OCI-LY1 (cell line): ENCODE measurements around the gene CTSE.

Experiments
- H2AFZ ChIP-seq: fragments of 200-600 bp; sonication (generic), shearing (Covaris generic); 2 replicates; pipeline ENCODE4 v1.6.0; 2014; ENCODE audit warnings: antibody characterized with exemption, mild to moderate bottlenecking, low read length
- H3F3A ChIP-seq: fragments of 200-600 bp; sonication (generic), shearing (Covaris generic); 2 replicates; pipeline ENCODE4 v1.6.0; 2014; ENCODE audit warnings: mild to moderate bottlenecking, antibody characterized with exemption, low read length, moderate library complexity; ENCODE audit not compliant: insufficient read depth
- H3K27ac ChIP-seq: fragments of 200-600 bp; sonication (generic); 2 replicates; pipeline ENCODE4 v1.5.1; 2014; ENCODE audit warnings: low read length, mixed run types, mild to moderate bottlenecking, low read depth; ENCODE audit not compliant: poor library complexity, severe bottlenecking
- H3K27me3 ChIP-seq: fragments of 200-600 bp; sonication (generic); 2 replicates; pipeline ENCODE4 v1.6.0; 2014; ENCODE audit warnings: antibody characterized with exemption, mild to moderate bottlenecking, low read length, moderate library complexity; ENCODE audit not compliant: insufficient read depth
- H3K36me3 ChIP-seq: fragments of 200-600 bp; sonication (generic); 2 replicates; pipeline ENCODE4 v1.6.1; 2014; ENCODE audit warnings: mild to moderate bottlenecking, antibody characterized with exemption, low read length, moderate library complexity, mixed read lengths; ENCODE audit not compliant: insufficient read depth
- H3K4me1 ChIP-seq: fragments of 200-600 bp; sonication (generic); 2 replicates; pipeline ENCODE4 v1.5.1; 2014; ENCODE audit warnings: mild to moderate bottlenecking, low read length, moderate library complexity; ENCODE audit not compliant: insufficient read depth, severe bottlenecking
- H3K4me2 ChIP-seq: fragments of 200-600 bp; sonication (generic), shearing (Covaris generic); 2 replicates; pipeline ENCODE4 v1.6.1; 2014; ENCODE audit warnings: low read length
- H3K4me3 ChIP-seq: fragments of 200-600 bp; sonication (generic); 2 replicates; pipeline ENCODE4 v1.5.1; 2014; ENCODE audit warnings: low read length, low read depth, mild to moderate bottlenecking, mixed read lengths; ENCODE audit not compliant: poor library complexity, severe bottlenecking
- H3K79me2 ChIP-seq: fragments of 200-600 bp; shearing (Covaris generic); 2 replicates; pipeline ENCODE4 v1.6.1; 2016; ENCODE audit warnings: mixed run types, low read length, mixed read lengths; ENCODE audit not compliant: insufficient read depth
- H3K9ac ChIP-seq: fragments of 200-600 bp; sonication (generic), shearing (Covaris generic); 2 replicates; pipeline ENCODE4 v1.6.1; 2014; ENCODE audit warnings: mild to moderate bottlenecking, low read length, mixed read lengths
- H3K9me2 ChIP-seq: fragments of 200-600 bp; sonication (generic), shearing (Covaris generic); 2 replicates; pipeline ENCODE4 v1.6.1; 2014; ENCODE audit warnings: low read depth, mild to moderate bottlenecking, low read length, mixed read lengths
- H3K9me3 ChIP-seq: fragments of 200-600 bp; shearing (Covaris generic); 2 replicates; pipeline ENCODE4 v1.6.1; 2014; ENCODE audit warnings: low read length, mixed read lengths
- H4K20me1 ChIP-seq: fragments of 200-600 bp; sonication (generic), shearing (Covaris generic); 2 replicates; pipeline ENCODE4 v1.6.0; 2016; ENCODE audit warnings: mild to moderate bottlenecking, low read length; ENCODE audit not compliant: insufficient read depth
- EZH2 ChIP-seq: fragments of 200-600 bp; sonication (generic), shearing (Covaris generic); IDR thresholded peaks from 2 replicates; pipeline ENCODE4 v1.8.0; 2017; ENCODE audit warnings: borderline replicate concordance, mixed run types, mild to moderate bottlenecking, antibody characterized with exemption, low read length, moderate library complexity, mixed read lengths
- TF ChIP-seq, protein P1 (sequence below): fragments of 200-600 bp; sonication (generic), shearing (Covaris generic); IDR thresholded peaks from 2 replicates; pipeline ENCODE4 v1.5.1; 2017; ENCODE audit warnings: mild to moderate bottlenecking, antibody characterized with exemption, low read length, moderate library complexity, mixed read lengths

The CTSE gene

DNA sequence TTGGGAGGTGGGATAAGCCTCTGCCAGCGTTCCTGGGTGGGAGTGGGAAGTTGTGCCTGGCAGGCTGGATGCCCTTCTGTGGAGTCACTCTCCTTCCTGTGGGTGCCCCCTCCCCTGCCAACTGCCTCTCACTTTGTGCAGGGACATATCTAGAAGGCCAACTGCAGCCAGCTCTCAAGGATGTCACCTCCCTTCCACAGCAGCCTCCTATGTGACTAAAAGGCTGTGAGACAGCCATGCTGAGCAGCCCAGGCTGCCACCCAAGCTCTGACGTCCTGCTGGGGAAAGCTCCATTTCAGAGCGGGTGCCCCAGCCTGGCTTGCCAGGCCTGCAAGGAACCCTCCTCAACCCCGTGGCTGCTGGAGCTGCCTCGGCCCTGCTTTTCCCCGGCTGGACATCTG lies 60.9 kb downstream of the CTSE start:
- Histone ChIP-seq H4K20me1 (no peaks in the 10 kb centered on the region), H3K4me2 (no peak overlapping the region), H3K79me2 (no peaks in the 10 kb centered on the region), H3K9me3 (no peaks in the 10 kb centered on the region), H3K4me3 (no peak overlapping the region), H2AFZ (no peak overlapping the region), H3F3A (no peaks in the 10 kb centered on the region), H3K9ac (no peak overlapping the region), H3K9me2 (no peaks in the 10 kb centered on the region), H3K27me3 (peaks cover 3% of the 10 kb centered on the region; the same call in 1 of the 2 replicates), H3K4me1 (no peaks in the 10 kb centered on the region), H3K36me3 (no peaks in the 10 kb centered on the region), H3K27ac (no peak overlapping the region)
- TF ChIP-seq EZH2 = no peak
- TF ChIP-seq, protein P1, sequence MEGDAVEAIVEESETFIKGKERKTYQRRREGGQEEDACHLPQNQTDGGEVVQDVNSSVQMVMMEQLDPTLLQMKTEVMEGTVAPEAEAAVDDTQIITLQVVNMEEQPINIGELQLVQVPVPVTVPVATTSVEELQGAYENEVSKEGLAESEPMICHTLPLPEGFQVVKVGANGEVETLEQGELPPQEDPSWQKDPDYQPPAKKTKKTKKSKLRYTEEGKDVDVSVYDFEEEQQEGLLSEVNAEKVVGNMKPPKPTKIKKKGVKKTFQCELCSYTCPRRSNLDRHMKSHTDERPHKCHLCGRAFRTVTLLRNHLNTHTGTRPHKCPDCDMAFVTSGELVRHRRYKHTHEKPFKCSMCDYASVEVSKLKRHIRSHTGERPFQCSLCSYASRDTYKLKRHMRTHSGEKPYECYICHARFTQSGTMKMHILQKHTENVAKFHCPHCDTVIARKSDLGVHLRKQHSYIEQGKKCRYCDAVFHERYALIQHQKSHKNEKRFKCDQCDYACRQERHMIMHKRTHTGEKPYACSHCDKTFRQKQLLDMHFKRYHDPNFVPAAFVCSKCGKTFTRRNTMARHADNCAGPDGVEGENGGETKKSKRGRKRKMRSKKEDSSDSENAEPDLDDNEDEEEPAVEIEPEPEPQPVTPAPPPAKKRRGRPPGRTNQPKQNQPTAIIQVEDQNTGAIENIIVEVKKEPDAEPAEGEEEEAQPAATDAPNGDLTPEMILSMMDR = no peak

DNA sequence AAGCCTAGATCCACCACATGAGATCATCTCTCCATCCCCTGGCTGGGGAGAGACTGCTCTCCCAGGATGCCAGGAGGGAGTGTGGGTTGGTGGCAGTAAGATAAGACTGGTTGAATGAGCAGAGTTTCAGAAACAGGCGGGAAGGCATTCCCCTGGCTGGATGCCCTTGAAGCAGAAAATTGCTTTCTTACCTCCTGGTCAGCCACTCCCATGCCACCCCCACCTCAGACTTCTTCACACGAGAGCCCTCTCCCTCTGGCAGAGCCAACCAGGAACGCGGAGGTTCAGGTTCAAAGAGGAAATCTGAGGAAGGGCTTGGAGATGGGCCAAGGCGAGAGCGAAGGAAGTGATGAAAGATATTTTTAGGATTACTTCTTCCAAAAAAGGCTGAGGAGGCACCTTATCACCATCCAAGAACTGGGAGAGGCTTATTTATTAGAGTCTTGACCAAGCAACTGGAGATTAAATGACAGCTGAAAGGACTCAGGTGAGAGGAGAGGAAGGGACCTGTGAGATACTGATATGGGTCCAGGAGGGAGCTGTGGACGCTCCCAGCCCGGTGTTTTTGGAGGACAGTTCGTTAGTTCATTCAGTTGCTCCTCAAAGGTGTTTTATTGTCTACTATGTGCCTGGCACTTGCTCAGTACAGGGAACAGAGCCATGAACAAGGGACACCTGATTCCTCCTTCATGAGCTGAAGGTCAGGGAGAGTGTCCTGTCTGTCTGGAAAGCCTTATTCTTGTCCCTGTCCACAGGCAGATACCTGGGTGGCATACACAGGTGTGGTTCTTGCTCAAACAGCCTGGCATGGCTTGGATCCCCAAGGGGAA lies 61.5 kb downstream of the CTSE start:
- H3K36me3 ChIP-seq = no peaks in the 10 kb centered on the region
- H3K4me2 ChIP-seq = no peak overlapping the region
- no peak overlapping the region for H3K9ac ChIP-seq
- no peak overlapping the region for H3K4me3 ChIP-seq
- H2AFZ ChIP-seq = no peak overlapping the region
- no peak overlapping the region for H3K27ac ChIP-seq
- H3K27me3 ChIP-seq = peaks cover 3% of the 10 kb centered on the region; the same call in 1 of the 2 replicates
- no peak for TF ChIP-seq EZH2
- TF ChIP-seq, protein P1 = no peak
- no peaks in the 10 kb centered on the region for H3F3A ChIP-seq
- no peaks in the 10 kb centered on the region for H3K79me2 ChIP-seq
- H3K9me2 ChIP-seq = no peaks in the 10 kb centered on the region
- no peaks in the 10 kb centered on the region for H3K9me3 ChIP-seq
- H4K20me1 ChIP-seq = no peaks in the 10 kb centered on the region
- no peaks in the 10 kb centered on the region for H3K4me1 ChIP-seq

GRCh38 chr1:205961405-205961804 lies 62.3 kb downstream of the CTSE start:
- H3K36me3 ChIP-seq = no peaks in the 10 kb centered on the region
- no peaks in the 10 kb centered on the region for H3K9me2 ChIP-seq
- no peak overlapping the region for H3K4me2 ChIP-seq
- H3K9ac ChIP-seq = no peak overlapping the region
- H3K27me3 ChIP-seq = peaks cover 3% of the 10 kb centered on the region; the same call in 1 of the 2 replicates
- no peaks in the 10 kb centered on the region for H3F3A ChIP-seq
- H3K4me3 ChIP-seq = no peak overlapping the region
- H3K9me3 ChIP-seq = no peaks in the 10 kb centered on the region
- TF ChIP-seq, protein P1 = no peak
- TF ChIP-seq EZH2 = no peak
- H2AFZ ChIP-seq = no peak overlapping the region
- H3K27ac ChIP-seq = no peak overlapping the region
- no peaks in the 10 kb centered on the region for H3K79me2 ChIP-seq
- H4K20me1 ChIP-seq = no peaks in the 10 kb centered on the region
- H3K4me1 ChIP-seq = no peaks in the 10 kb centered on the region
